Pancreas (tissue), 10 donors: ENCODE measurements around the gene ANKRD35. TPM values are rescaled to one million over a fixed set of nuclear protein-coding genes. Genes with fewer than 3 reads are reported as not detected.
"Not testable (repeated sequence)": the region's sequence is repeated elsewhere in the genome, so short reads cannot be mapped to it uniquely, and the experiment has no call there.

Experiments used
- ATAC-seq, 4 donors: fragments of 200-7000 bp; cut with Tn5 transposase; one replicate each; pipeline versions ENCODE4 v1.8.0 to v1.9.1; 2020; ENCODE audit warnings: mild to moderate bottlenecking in 4 of 4, moderate library complexity in 4 of 4
- DNase-seq, 6 donors: peaks; one replicate each; pipeline ENCODE4 v3.0.0-alpha.2; 2020
- FAIRE-seq: peaks from 2 replicates; lab custom pipeline; 2012; peaks lifted over from hg19 to GRCh38; lab: Jason Lieb, UNC
- H3K27ac ChIP-seq, 4 donors: fragments of 200-600 bp; sonication (generic); 1 replicate in 3 of 4; 2 replicates in 1 of 4; pipeline versions ENCODE4 v1.5.0 to v1.8.0; 2020
- H3K27me3 ChIP-seq, 4 donors: fragments of 200-600 bp; one replicate each; pipeline ENCODE4 v1.8.0; 2021
- H3K36me3 ChIP-seq, 3 donors: fragments of 200-600 bp; sonication (generic) in 1 of 3; one replicate each; pipeline versions ENCODE4 v1.5.0 to v1.8.0; 2020 to 2021
- H3K4me1 ChIP-seq, 3 donors: fragments of 200-600 bp; one replicate each; pipeline ENCODE4 v1.8.0; 2021
- H3K4me3 ChIP-seq, 4 donors: fragments of 200-600 bp; sonication (generic) in 2 of 4; one replicate each; pipeline versions ENCODE4 v1.5.0 to v1.8.0; 2020 to 2021
- H3K9me3 ChIP-seq, 4 donors: fragments of 200-600 bp; one replicate each; pipeline ENCODE4 v1.8.0; 2021
- CTCF ChIP-seq, 4 donors: fragments of 200-600 bp; sonication (generic) in 3 of 4; IDR thresholded peaks; one replicate each; pipeline versions ENCODE4 v1.5.0 to v1.8.0; 2021; ENCODE audit warnings: antibody characterized with exemption in 4 of 4
- WGBS, 2 donors: extraction: QIAGEN DNeasy Blood & Tissue Kit; methylation state at CpG; one replicate each; pipeline ENCODE4 v1.1.7; 2013; 5-methylcytosine and 5-hydroxymethylcytosine counted together
- intact Hi-C, 3 donors: fragments of 100-400 bp; cut with DNase I; formaldehyde crosslinking; loops; one replicate each; pipeline versions ENCODE4 v1.11.1 to v1.14.2; 2022
- polyA plus RNA-seq, 2 donors: library from polyadenylated mRNA; stranded (reverse); fragments of 200-250 nt; gene quantifications; one replicate each; pipeline ENCODE4 v1.2.3, GENCODE V29; 2013
- total RNA-seq, 6 donors: library from RNA; stranded (reverse); fragmentation: NEBNext Ultra II Directional in 4 of 6; extraction: Animal tissue kit (Norgen Biotek cat#: 25700) in 4 of 6; gene quantifications; one replicate each; pipeline versions ENCODE4 v1.2.1 to v1.2.4, GENCODE V29; 2021 to 2023
- donor health status: healthy with polysubstance abuse.
- donor health status: DM: no; HTN: no; CAD: no; lungs with moderate emphysema.
- donor health status: DM: no; HTN: no; CAD: no.
- donor health status: control.
- donor health status: control.
- donor health status: Bipolar disorder and iron deficiency.
- donor health status: DM: yes; HTN: yes; CAD: no.
- donor health status: DM: no; HTN: no; CAD: no.
- donor health status: DM: no; HTN: no; CAD: no.
- donor health status: DM: yes; HTN: yes; CAD: no.

The ANKRD35 gene
- total and polyA plus RNA-seq, 8 donors, result 0.04 to 0.68 (median 0.37) TPM

GRCh38 chr1:145926686-145927062, 41.0 kb upstream of the ANKRD35 start:
- Histone ChIP-seq H3K27ac (peak overlapping the region; percentile 58 to 95 (median 84)), H3K4me3 (peak overlapping the region; percentile 42 to 63 (median 57)), H3K27me3 (no peaks in the 10 kb centered on the region), H3K9me3 (no peaks in the 10 kb centered on the region), H3K4me1 (peaks cover 5 to 7% (median 6%) of the 10 kb centered on the region in 3 donors), H3K36me3 (peaks cover 0 to 3% (median 0%) of the 10 kb centered on the region in 3 donors)
- intact Hi-C loops, result no loop called here
- no peak for TF ChIP-seq CTCF (IDR thresholded peaks at IDR 0.05)
- WGBS, 2 donors, result 3 to 4% methylated on average over 19 of the region's 19 CpGs
- FAIRE-seq (no peak), DNase-seq (no peak), ATAC-seq (peak in 2 of 4 donors; percentile 2 to 3)

GRCh38 chr1:145922266-145922665, 36.6 kb upstream of the ANKRD35 start:
- Histone ChIP-seq H3K27me3 (no peaks in the 10 kb centered on the region), H3K27ac (no peak overlapping the region), H3K36me3 (peaks cover 0 to 3% (median 0%) of the 10 kb centered on the region in 3 donors), H3K4me1 (peaks cover 7 to 16% (median 12%) of the 10 kb centered on the region in 3 donors), H3K4me3 (no peak overlapping the region), H3K9me3 (no peaks in the 10 kb centered on the region)
- FAIRE-seq (no peak), DNase-seq (no peak), ATAC-seq (no peak)
- intact Hi-C loops, result no loop called here
- TF ChIP-seq CTCF (IDR thresholded peaks at IDR 0.05), result no peak
- 78% methylated on average over 2 of the region's 2 CpGs for WGBS, 2 donors

- FAIRE-seq, H3K36me3 ChIP-seq, H3K27ac ChIP-seq, H3K27me3 ChIP-seq, H3K9me3 ChIP-seq, intact Hi-C loops, ATAC-seq, DNase-seq: not testable (repeated sequence)
- H3K4me1 ChIP-seq, result peaks cover 0 to 13% (median 6%) of the 10 kb centered on the region in 3 donors
- WGBS, 2 donors, result 89 to 95% methylated on average over 2 of the region's 4 CpGs
- peak overlapping the region in 2 of 4 donors; percentile 62 to 96 for H3K4me3 ChIP-seq
These were observed 34.6 kb upstream of the ANKRD35 start for GRCh38 chr1:145920297-145920696.

GRCh38 chr1:145918992-145919939, 33.6 kb upstream of the ANKRD35 start:
- H3K4me1 ChIP-seq, result peaks cover 0 to 13% (median 6%) of the 10 kb centered on the region in 3 donors

More at GRCh38 chr1:145918992-145919939, 33.6 kb upstream of the ANKRD35 start:
- intact Hi-C loops, result no loop called here
- Histone ChIP-seq H3K36me3 (peaks cover 0 to 3% (median 3%) of the 10 kb centered on the region in 3 donors), H3K4me3 (peak overlapping the region; percentile 62 to 96 (median 87)), H3K27ac (peak overlapping the region; percentile 59 to 88 (median 76)), H3K27me3 (no peaks in the 10 kb centered on the region), H3K9me3 (no peaks in the 10 kb centered on the region)
- FAIRE-seq (no peak), DNase-seq (peak; percentile 59 to 93 (median 76)), ATAC-seq (peak; percentile 62 to 93 (median 82))
- TF ChIP-seq CTCF (IDR thresholded peaks at IDR 0.05), result no peak
- 0 to 3% methylated on average over 33 of the region's 33 CpGs for WGBS, 2 donors
